H9 (cell line): ENCODE results near the gene CAB39. TPM values are rescaled to one million over a fixed set of nuclear protein-coding genes. Genes with fewer than 3 reads are reported as not detected.

Experiments used
- DNase-seq: peaks from one replicate; pipeline ENCODE4 v3.0.0-alpha.2; 2017
- H2AFZ ChIP-seq: one replicate; pipeline ENCODE4 v1.6.1; 2013; ENCODE audit warnings: mild to moderate bottlenecking, low read length, control low read depth, moderate library complexity
- H2AK5ac ChIP-seq: 2 replicates; pipeline ENCODE4 v1.6.1; 2013; ENCODE audit warnings: low read length, control low read depth, mixed read lengths; ENCODE audit not compliant: insufficient read length
- H2BK120ac ChIP-seq: one replicate; pipeline ENCODE4 v1.6.1; 2013; ENCODE audit warnings: low read depth, mild to moderate bottlenecking, low read length, control low read depth, inconsistent platforms; ENCODE audit not compliant: poor library complexity, severe bottlenecking
- H2BK12ac ChIP-seq: 2 replicates; pipeline ENCODE4 v1.6.1; 2013; ENCODE audit warnings: low read length, control low read depth, mixed read lengths, low read depth; ENCODE audit not compliant: insufficient read length
- H2BK15ac ChIP-seq: 2 replicates; pipeline ENCODE4 v1.6.1; 2013; ENCODE audit warnings: low read depth, low read length, control low read depth
- H2BK20ac ChIP-seq: one replicate; pipeline ENCODE4 v1.6.1; 2013; ENCODE audit warnings: low read depth, mild to moderate bottlenecking, low read length, control low read depth, inconsistent platforms; ENCODE audit not compliant: poor library complexity, severe bottlenecking
- H2BK5ac ChIP-seq: 2 replicates; pipeline ENCODE4 v1.6.1; 2013; ENCODE audit warnings: low read length, control low read depth, mixed read lengths; ENCODE audit not compliant: insufficient read length
- H3K14ac ChIP-seq: 2 replicates; pipeline ENCODE4 v1.6.1; 2013; ENCODE audit warnings: low read length, control low read depth; ENCODE audit not compliant: insufficient read depth
- H3K18ac ChIP-seq: 2 replicates; pipeline ENCODE4 v1.6.1; 2013; ENCODE audit warnings: low read depth, mild to moderate bottlenecking, mixed read lengths, low read length, control low read depth; ENCODE audit not compliant: insufficient read length
- H3K23ac ChIP-seq: 2 replicates; pipeline ENCODE4 v1.6.1; 2013; ENCODE audit warnings: low read length, control low read depth, mixed read lengths, low read depth; ENCODE audit not compliant: insufficient read length
- H3K23me2 ChIP-seq: 2 replicates; pipeline ENCODE4 v1.6.1; 2013; ENCODE audit warnings: low read depth, mild to moderate bottlenecking, mixed read lengths, low read length, control low read depth; ENCODE audit not compliant: insufficient read length, poor library complexity, severe bottlenecking
- H3K27ac ChIP-seq: 2 replicates; pipeline ENCODE4 v1.5.1; 2013; ENCODE audit warnings: low read length, control low read depth, mixed read lengths, low read depth; ENCODE audit not compliant: insufficient read length
- H3K27me3 ChIP-seq: 2 replicates; pipeline ENCODE4 v1.6.1; 2013; ENCODE audit warnings: low read length, control low read depth, inconsistent platforms; ENCODE audit not compliant: insufficient read depth
- H3K4ac ChIP-seq: 2 replicates; pipeline ENCODE4 v1.6.1; 2013; ENCODE audit warnings: low read depth, mild to moderate bottlenecking, control low read depth, inconsistent platforms, low read length, moderate library complexity
- H3K4me1 ChIP-seq: 2 replicates; pipeline ENCODE4 v1.6.1; 2013; ENCODE audit warnings: low read length, control low read depth, inconsistent platforms; ENCODE audit not compliant: insufficient read depth
- H3K4me2 ChIP-seq: 2 replicates; pipeline ENCODE4 v1.6.1; 2013; ENCODE audit warnings: low read length, control low read depth, mixed read lengths; ENCODE audit not compliant: insufficient read length, insufficient read depth
- H3K56ac ChIP-seq: 2 replicates; pipeline ENCODE4 v1.6.1; 2013; ENCODE audit warnings: low read depth, mild to moderate bottlenecking, mixed read lengths, low read length, control low read depth; ENCODE audit not compliant: insufficient read length
- H3K79me1 ChIP-seq: 2 replicates; pipeline ENCODE4 v1.6.1; 2013; ENCODE audit warnings: low read depth, mild to moderate bottlenecking, moderate library complexity, low read length, control low read depth, inconsistent platforms; ENCODE audit not compliant: insufficient read depth, poor library complexity, severe bottlenecking
- H3K79me2 ChIP-seq: 2 replicates; pipeline ENCODE4 v1.6.1; 2013; ENCODE audit warnings: low read length, control low read depth, inconsistent platforms; ENCODE audit not compliant: insufficient read depth
- H3K9ac ChIP-seq: 2 replicates; pipeline ENCODE4 v1.6.1; 2013; ENCODE audit warnings: low read length, control low read depth, mixed read lengths; ENCODE audit not compliant: insufficient read length; ENCODE audit errors: extremely low read depth
- H3K9me3 ChIP-seq: one replicate; pipeline ENCODE4 v1.6.1; 2013; ENCODE audit warnings: low read depth, low read length, inconsistent platforms; ENCODE audit not compliant: control insufficient read depth
- H3T11ph ChIP-seq: one replicate; pipeline ENCODE4 v1.6.1; 2013; ENCODE audit warnings: mild to moderate bottlenecking, low read length, control low read depth, inconsistent platforms
- H4K20me1 ChIP-seq: one replicate; pipeline ENCODE4 v1.6.1; 2013; ENCODE audit not compliant: control insufficient read depth, insufficient read length, insufficient read depth
- H4K5ac ChIP-seq: 2 replicates; pipeline ENCODE4 v1.6.1; 2013; ENCODE audit warnings: low read depth, mild to moderate bottlenecking, mixed read lengths, low read length, control low read depth; ENCODE audit not compliant: insufficient read length
- H4K8ac ChIP-seq: replicated peaks from 2 replicates; pipeline ENCODE4 v1.6.1; 2013; ENCODE audit warnings: low read length, control low read depth, mixed read lengths, low read depth; ENCODE audit not compliant: insufficient read length
- H4K91ac ChIP-seq: 2 replicates; pipeline ENCODE4 v1.6.1; 2013; ENCODE audit warnings: low read depth, mild to moderate bottlenecking, moderate library complexity, mixed read lengths, low read length, control low read depth; ENCODE audit not compliant: insufficient read length
- H3K27ac Mint-ChIP-seq, 3 experiments: 2 replicates in 2 of 3; 3 replicates in 1 of 3; pipeline ENCODE4 v1.8.0; 2020 to 2021; ENCODE audit warnings: mixed read lengths in 3 of 3, mild to moderate bottlenecking in 1 of 3, moderate library complexity in 1 of 3
- H3K27me3 Mint-ChIP-seq: 2 replicates; pipeline ENCODE4 v1.8.0; 2021; ENCODE audit warnings: low read depth, mild to moderate bottlenecking, moderate library complexity, mixed read lengths
- H3K36me3 Mint-ChIP-seq, 3 experiments: 2 replicates in 2 of 3; 3 replicates in 1 of 3; pipeline ENCODE4 v1.8.0; 2020 to 2021; ENCODE audit warnings: low read depth in 3 of 3, mixed read lengths in 3 of 3; ENCODE audit not compliant: insufficient read depth in 1 of 3
- H3K4me1 Mint-ChIP-seq, 2 experiments: 2 replicates each; pipeline ENCODE4 v1.8.0; 2020; ENCODE audit warnings: mixed read lengths in 2 of 2
- H3K4me3 Mint-ChIP-seq, 2 experiments: 2 replicates in 1 of 2; 3 replicates in 1 of 2; pipeline ENCODE4 v1.8.0; 2020 to 2021; ENCODE audit warnings: mild to moderate bottlenecking in 2 of 2, mixed read lengths in 2 of 2, moderate library complexity in 1 of 2
- H3K9me3 Mint-ChIP-seq, 2 experiments: 2 replicates in 1 of 2; 3 replicates in 1 of 2; pipeline ENCODE4 v1.8.0; 2020; ENCODE audit warnings: mild to moderate bottlenecking in 2 of 2, mixed read lengths in 2 of 2, moderate library complexity in 1 of 2
- CTCF ChIP-seq: fragments of 200-600 bp; sonication (generic); conservative IDR thresholded peaks from 3 replicates; pipeline ENCODE4 v1.8.0; 2021; ENCODE audit warnings: antibody characterized with exemption, mild to moderate bottlenecking
- WGBS: extraction: QIAGEN DNeasy Blood & Tissue Kit; methylation state at CpG from one replicate; pipeline ENCODE4 v1.1.7; 2013; ENCODE audit warnings: missing lambda C conversion rate, low lambda C conversion rate, mixed read lengths; ENCODE audit not compliant: insufficient read length; ENCODE audit errors: extremely low coverage; 5-methylcytosine and 5-hydroxymethylcytosine counted together
- total RNA-seq: library from RNA; stranded (reverse); gene quantifications from 2 replicates; pipeline ENCODE4 v1.2.1, GENCODE V29; 2021

Gene CAB39
- total RNA-seq, 1 experiment from 2014 or later, result 42.7 TPM

GRCh38 chr2:230669386-230669950 lies 43.2 kb upstream of the CAB39 start:
- H3K23me2 ChIP-seq, result no peaks in the 10 kb centered on the region
- no peaks in the 10 kb centered on the region for H3K79me1 ChIP-seq
- no peaks in the 10 kb centered on the region; the same call in 1 of the 2 replicates for H3K27me3 ChIP-seq
- H3K4me2 ChIP-seq, result no peak overlapping the region
- H2BK120ac ChIP-seq, result no peak overlapping the region
- H2AK5ac ChIP-seq, result no peak overlapping the region
- Mint-ChIP-seq H3K9me3 (no peaks in the 10 kb centered on the region; a peak in 1 of 5 replicates), H3K4me3 (no peak overlapping the region), H3K4me1 (peaks cover 43 to 46% of the 10 kb centered on the region in 2 experiments), H3K27ac (no peak overlapping the region), H3K36me3 (no peaks in the 10 kb centered on the region; a peak in 1 of 7 replicates), H3K27me3 (peaks cover 16% of the 10 kb centered on the region)
- no peak overlapping the region for H4K8ac ChIP-seq
- no peaks in the 10 kb centered on the region for H4K20me1 ChIP-seq
- no peak overlapping the region for H3K56ac ChIP-seq
- no peak overlapping the region for H3K4ac ChIP-seq
- no peak for DNase-seq
- TF ChIP-seq CTCF, result no peak
- H3K9me3 ChIP-seq, result no peaks in the 10 kb centered on the region
- no peak overlapping the region for H2BK15ac ChIP-seq
- no peak overlapping the region for H2BK20ac ChIP-seq
- H3K27ac ChIP-seq, result no peak overlapping the region
- H3K23ac ChIP-seq, result no peak overlapping the region
- no peak overlapping the region for H2AFZ ChIP-seq
- no peak overlapping the region for H3K18ac ChIP-seq
- no CpG with 5 or more reads among the region's 8 CpGs for WGBS
- H2BK5ac ChIP-seq, result no peak overlapping the region
- no peak overlapping the region for H3T11ph ChIP-seq
- H3K4me1 ChIP-seq, result peaks cover 5% of the 10 kb centered on the region; the same call in 1 of the 2 replicates
- no peak overlapping the region for H3K14ac ChIP-seq
- H4K91ac ChIP-seq, result no peak overlapping the region
- H2BK12ac ChIP-seq, result no peak overlapping the region
- no peak overlapping the region for H4K5ac ChIP-seq
- no peak overlapping the region for H3K9ac ChIP-seq
- no peaks in the 10 kb centered on the region for H3K79me2 ChIP-seq
